Liver (tissue), 10 donors: ENCODE measurements around the gene C15orf62. TPM values are rescaled to one million over a fixed set of nuclear protein-coding genes. Genes with fewer than 3 reads are reported as not detected.

Source experiments
- DNase-seq: peaks from one replicate; pipeline ENCODE4 v3.0.0-alpha.2; 2017; ENCODE audit warnings: low spot score
- H3K27ac ChIP-seq, 2 donors: one replicate each; pipeline ENCODE4 v1.7.0; 2013; ENCODE audit warnings: inconsistent platforms in 2 of 2, low read length in 2 of 2, control low read depth in 1 of 2, low read depth in 1 of 2, mild to moderate bottlenecking in 1 of 2
- H3K27me3 ChIP-seq, 4 donors: one replicate each; pipeline versions ENCODE4 v1.6.1 to v1.7.0; 2013; ENCODE audit warnings: low read length in 3 of 4, inconsistent platforms in 1 of 4, mild to moderate bottlenecking in 1 of 4, moderate library complexity in 1 of 4; ENCODE audit not compliant: control insufficient read depth in 4 of 4, insufficient read depth in 4 of 4
- H3K36me3 ChIP-seq, 4 donors: one replicate each; pipeline versions ENCODE4 v1.6.1 to v1.7.0; 2013; ENCODE audit warnings: low read length in 3 of 4, mild to moderate bottlenecking in 3 of 4, low read depth in 1 of 4, moderate library complexity in 1 of 4; ENCODE audit not compliant: control insufficient read depth in 4 of 4, insufficient read depth in 3 of 4
- H3K4me1 ChIP-seq, 4 donors: one replicate each; pipeline versions ENCODE4 v1.6.1 to v1.7.0; 2013; ENCODE audit warnings: low read length in 3 of 4, mild to moderate bottlenecking in 3 of 4, moderate library complexity in 1 of 4; ENCODE audit not compliant: control insufficient read depth in 4 of 4, insufficient read depth in 4 of 4
- H3K4me3 ChIP-seq, 3 donors: one replicate each; pipeline versions ENCODE4 v1.6.1 to v1.7.0; 2013; ENCODE audit warnings: low read length in 3 of 3, control low read depth in 1 of 3, low read depth in 1 of 3, mild to moderate bottlenecking in 1 of 3
- H3K9ac ChIP-seq, 2 donors: one replicate each; pipeline ENCODE4 v1.7.0; 2013; ENCODE audit warnings: low read length in 2 of 2, mild to moderate bottlenecking in 2 of 2, moderate library complexity in 2 of 2, control low read depth in 1 of 2, low read depth in 1 of 2
- H3K9me3 ChIP-seq, 4 donors: one replicate each; pipeline versions ENCODE4 v1.6.1 to v1.7.0; 2013; ENCODE audit warnings: low read length in 3 of 4; ENCODE audit not compliant: control insufficient read depth in 4 of 4
- CTCF ChIP-seq: fragments of 150-350 bp; IDR thresholded peaks from 2 replicates; pipeline ENCODE4 v1.5.1; 2017; ENCODE audit warnings: improper control_type of control experiment, low read depth, low read length; ENCODE audit not compliant: missing input control
- FOXA1 ChIP-seq: IDR thresholded peaks from 2 replicates; pipeline ENCODE4 v1.6.1; 2016; ENCODE audit warnings: antibody characterized with exemption
- FOXA2 ChIP-seq: IDR thresholded peaks from 2 replicates; pipeline ENCODE4 v1.6.1; 2016; ENCODE audit warnings: antibody characterized with exemption
- GABPA ChIP-seq, 2 donors: IDR thresholded peaks in 1 of 2; conservative IDR thresholded peaks in 1 of 2; 2 replicates each; pipeline ENCODE4 v1.6.1; 2016; ENCODE audit warnings: antibody characterized with exemption in 2 of 2, mild to moderate bottlenecking in 1 of 2, moderate library complexity in 1 of 2
- HNF4A ChIP-seq, 2 donors: conservative IDR thresholded peaks; 2 replicates each; pipeline ENCODE4 v1.6.1; 2016; ENCODE audit warnings: antibody characterized with exemption in 2 of 2, mild to moderate bottlenecking in 2 of 2
- HNF4G ChIP-seq: IDR thresholded peaks from 2 replicates; pipeline ENCODE4 v1.6.1; 2016; ENCODE audit warnings: antibody characterized with exemption
- MAX ChIP-seq: IDR thresholded peaks from 2 replicates; pipeline ENCODE4 v1.6.1; 2016; ENCODE audit warnings: antibody characterized with exemption
- NR2F2 ChIP-seq: IDR thresholded peaks from 2 replicates; pipeline ENCODE4 v1.6.1; 2016; ENCODE audit warnings: antibody characterized with exemption
- RAD21 ChIP-seq, 2 donors: IDR thresholded peaks; 2 replicates each; pipeline ENCODE4 v1.6.1; 2016; ENCODE audit warnings: antibody characterized with exemption in 2 of 2, mild to moderate bottlenecking in 2 of 2
- RXRA ChIP-seq, 2 donors: IDR thresholded peaks; 2 replicates each; pipeline ENCODE4 v1.6.1; 2017 to 2018; ENCODE audit warnings: antibody characterized with exemption in 2 of 2, mild to moderate bottlenecking in 1 of 2
- TAF1 ChIP-seq: conservative IDR thresholded peaks from 2 replicates; pipeline ENCODE4 v1.6.1; 2016; ENCODE audit warnings: antibody characterized with exemption, mild to moderate bottlenecking
- YY1 ChIP-seq: IDR thresholded peaks from 2 replicates; pipeline ENCODE4 v1.6.1; 2016; ENCODE audit warnings: antibody characterized with exemption, mild to moderate bottlenecking
- ZBTB33 ChIP-seq: IDR thresholded peaks from 2 replicates; pipeline ENCODE4 v1.6.1; 2016; ENCODE audit warnings: antibody characterized with exemption
- WGBS: extraction: QIAGEN DNeasy Blood & Tissue Kit; methylation state at CpG from one replicate; pipeline ENCODE4 v1.1.7; 2013; 5-methylcytosine and 5-hydroxymethylcytosine counted together
- polyA plus RNA-seq, 2 donors: library from polyadenylated mRNA; stranded (reverse) in 1 of 2; unstranded in 1 of 2; fragments of 200-250 nt in 1 of 2; fragments of >200 nt in 1 of 2; fragmentation: Nextera tagmentation in 1 of 2; extraction: Ambion mirVana in 1 of 2; gene quantifications; one replicate each; pipeline versions ENCODE4 v1.2.1 to v1.2.3, GENCODE V29; 2013 to 2015
- small RNA-seq: library from RNA; depleted of rRNA; stranded (forward); fragments of <200 nt; gene quantifications from one replicate; pipeline ENCODE3, GENCODE V24; 2014
- total RNA-seq, 2 donors: library from RNA; depleted of rRNA; stranded (reverse); fragments of >200 nt; gene quantifications; one replicate each; pipeline ENCODE4 v1.2.3, GENCODE V29; 2014
- TF ChIP-seq, protein P1 (sequence below): IDR thresholded peaks from 2 replicates; pipeline ENCODE4 v1.6.1; 2016; ENCODE audit warnings: antibody characterized with exemption
- donor health status: healthy.
- donor health status: healthy.
- donor health status: healthy.
- donor health status: healthy.
- donor health status: healthy.

Gene C15orf62
- total and polyA plus RNA-seq, 4 donors: 0.19 to 0.92 (median 0.59) TPM

GRCh38 chr15:40821195-40821594 lies 51.4 kb downstream of the C15orf62 start:
- H3K27me3 ChIP-seq: no peaks in the 10 kb centered on the region
- DNase-seq: no peak
- no peaks in the 10 kb centered on the region for H3K9me3 ChIP-seq
- no peaks in the 10 kb centered on the region for H3K36me3 ChIP-seq
- H3K4me3 ChIP-seq: no peak overlapping the region
- H3K4me1 ChIP-seq: no peaks in the 10 kb centered on the region
- TF ChIP-seq MAX: no peak
- TF ChIP-seq RAD21 (IDR thresholded peaks at IDR 0.05): no peak
- TF ChIP-seq NR2F2: no peak
- no peak for TF ChIP-seq HNF4A (conservative IDR thresholded peaks at IDR 0.05)
- no peak for TF ChIP-seq GABPA (IDR thresholded peaks at IDR 0.05 in 1 of 2, conservative IDR thresholded peaks at IDR 0.05 in 1 of 2)
- TF ChIP-seq ZBTB33: no peak
- no peak for TF ChIP-seq RXRA (IDR thresholded peaks at IDR 0.05)
- TF ChIP-seq, protein P1, sequence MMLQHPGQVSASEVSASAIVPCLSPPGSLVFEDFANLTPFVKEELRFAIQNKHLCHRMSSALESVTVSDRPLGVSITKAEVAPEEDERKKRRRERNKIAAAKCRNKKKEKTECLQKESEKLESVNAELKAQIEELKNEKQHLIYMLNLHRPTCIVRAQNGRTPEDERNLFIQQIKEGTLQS: no peak
- TF ChIP-seq CTCF: no peak
- TF ChIP-seq FOXA1: no peak
- no peak for TF ChIP-seq HNF4G
- no peak for TF ChIP-seq TAF1
- TF ChIP-seq FOXA2: no peak
- TF ChIP-seq YY1: no peak
- H3K27ac ChIP-seq: no peak overlapping the region
- H3K9ac ChIP-seq: no peak overlapping the region
- 98% methylated on average over 2 of the region's 2 CpGs for WGBS

Small RNAs within 50 kb of the gene (small RNA-seq; reads per million reads assigned to genes)
- not detected for gene SUMO2P15

Other genes starting within 250 kb of the C15orf62 start
- gene CCDC32, start 204.9 kb upstream of the C15orf62 start, total RNA-seq: 10 to 100 TPM in 1 of 2 donors, 1 to 10 TPM in 1; 8.9 to 13.5 TPM
- 1 to 10 TPM; 7.9 to 8.8 TPM for gene CCDC32, start 204.9 kb upstream of the C15orf62 start, polyA plus RNA-seq
- 1 to 10 TPM; 7.4 to 7.6 TPM for gene RPUSD2, start 200.7 kb upstream of the C15orf62 start, total RNA-seq
- 1 to 10 TPM; 5.3 to 5.8 TPM for gene RPUSD2, start 200.7 kb upstream of the C15orf62 start, polyA plus RNA-seq
- 10 to 100 TPM in 1 of 2 donors, 1 to 10 TPM in 1; 3.5 to 38.5 TPM for gene KNL1, start 175.7 kb upstream of the C15orf62 start, total RNA-seq
- gene KNL1, start 175.7 kb upstream of the C15orf62 start, polyA plus RNA-seq: 1 to 10 TPM; 1.5 to 2.2 TPM
- gene RAD51, start 74.8 kb upstream of the C15orf62 start, total RNA-seq: 10 to 100 TPM in 1 of 2 donors, under 1 TPM in 1; 0.25 to 11.3 TPM
- gene RAD51, start 74.8 kb upstream of the C15orf62 start, polyA plus RNA-seq: under 1 TPM; 0.51 to 0.87 TPM
- 10 to 100 TPM; 27.5 to 32.5 TPM for gene RMDN3, start 14.7 kb upstream of the C15orf62 start, total RNA-seq
- 10 to 100 TPM; 27.8 to 33.8 TPM for gene RMDN3, start 14.7 kb upstream of the C15orf62 start, polyA plus RNA-seq
- gene GCHFR, start 5.9 kb upstream of the C15orf62 start, total RNA-seq: 10 to 100 TPM; 50.5 to 58.7 TPM
- gene GCHFR, start 5.9 kb upstream of the C15orf62 start, polyA plus RNA-seq: 100 to 1,000 TPM; 178 to 229 TPM
- 10 to 100 TPM; 10.4 to 41.2 TPM for gene ZFYVE19, start 37.1 kb downstream of the C15orf62 start, total RNA-seq
- 10 to 100 TPM; 18.4 to 21.0 TPM for gene ZFYVE19, start 37.1 kb downstream of the C15orf62 start, polyA plus RNA-seq
- 10 to 100 TPM in 1 of 2 donors, 1 to 10 TPM in 1; 10.0 to 13.8 TPM for gene DNAJC17, start 37.5 kb downstream of the C15orf62 start, total RNA-seq
- gene DNAJC17, start 37.5 kb downstream of the C15orf62 start, polyA plus RNA-seq: 10 to 100 TPM; 25.9 to 32.5 TPM
- not detected for gene PPP1R14D, start 58.7 kb downstream of the C15orf62 start, total RNA-seq
- not detected for gene PPP1R14D, start 58.7 kb downstream of the C15orf62 start, polyA plus RNA-seq
- 1 to 10 TPM; 1.2 to 2.6 TPM for gene SPINT1, start 74.1 kb downstream of the C15orf62 start, total RNA-seq
- 1 to 10 TPM; 1.6 to 2.2 TPM for gene SPINT1, start 74.1 kb downstream of the C15orf62 start, polyA plus RNA-seq
- gene RHOV, start 104.3 kb downstream of the C15orf62 start, total RNA-seq: under 1 TPM in 1 of 2 donors, not detected in 1; 0.05 TPM
- not detected for gene RHOV, start 104.3 kb downstream of the C15orf62 start, polyA plus RNA-seq
- gene VPS18, start 124.5 kb downstream of the C15orf62 start, total RNA-seq: 10 to 100 TPM in 1 of 2 donors, 1 to 10 TPM in 1; 9.8 to 15.3 TPM
- 10 to 100 TPM in 1 of 2 donors, 1 to 10 TPM in 1; 3.4 to 10.8 TPM for gene VPS18, start 124.5 kb downstream of the C15orf62 start, polyA plus RNA-seq
- gene DLL4, start 159.4 kb downstream of the C15orf62 start, total RNA-seq: 1 to 10 TPM; 3.5 to 3.8 TPM
- 1 to 10 TPM; 2.1 to 2.5 TPM for gene DLL4, start 159.4 kb downstream of the C15orf62 start, polyA plus RNA-seq
- gene CHAC1, start 183.5 kb downstream of the C15orf62 start, total RNA-seq: 1 to 10 TPM in 1 of 2 donors, under 1 TPM in 1; 0.19 to 1.0 TPM
- 1 to 10 TPM; 1.2 to 3.5 TPM for gene CHAC1, start 183.5 kb downstream of the C15orf62 start, polyA plus RNA-seq